Measurements from ENCODE around the gene UBE3B.
A peak's percentile ranks its signal among the peaks of the same experiment; 100 is the strongest.
"Not testable (repeated sequence)": the region's sequence is repeated elsewhere in the genome, so short reads cannot be mapped to it uniquely, and the experiment has no call there.

Gene UBE3B, protein sequence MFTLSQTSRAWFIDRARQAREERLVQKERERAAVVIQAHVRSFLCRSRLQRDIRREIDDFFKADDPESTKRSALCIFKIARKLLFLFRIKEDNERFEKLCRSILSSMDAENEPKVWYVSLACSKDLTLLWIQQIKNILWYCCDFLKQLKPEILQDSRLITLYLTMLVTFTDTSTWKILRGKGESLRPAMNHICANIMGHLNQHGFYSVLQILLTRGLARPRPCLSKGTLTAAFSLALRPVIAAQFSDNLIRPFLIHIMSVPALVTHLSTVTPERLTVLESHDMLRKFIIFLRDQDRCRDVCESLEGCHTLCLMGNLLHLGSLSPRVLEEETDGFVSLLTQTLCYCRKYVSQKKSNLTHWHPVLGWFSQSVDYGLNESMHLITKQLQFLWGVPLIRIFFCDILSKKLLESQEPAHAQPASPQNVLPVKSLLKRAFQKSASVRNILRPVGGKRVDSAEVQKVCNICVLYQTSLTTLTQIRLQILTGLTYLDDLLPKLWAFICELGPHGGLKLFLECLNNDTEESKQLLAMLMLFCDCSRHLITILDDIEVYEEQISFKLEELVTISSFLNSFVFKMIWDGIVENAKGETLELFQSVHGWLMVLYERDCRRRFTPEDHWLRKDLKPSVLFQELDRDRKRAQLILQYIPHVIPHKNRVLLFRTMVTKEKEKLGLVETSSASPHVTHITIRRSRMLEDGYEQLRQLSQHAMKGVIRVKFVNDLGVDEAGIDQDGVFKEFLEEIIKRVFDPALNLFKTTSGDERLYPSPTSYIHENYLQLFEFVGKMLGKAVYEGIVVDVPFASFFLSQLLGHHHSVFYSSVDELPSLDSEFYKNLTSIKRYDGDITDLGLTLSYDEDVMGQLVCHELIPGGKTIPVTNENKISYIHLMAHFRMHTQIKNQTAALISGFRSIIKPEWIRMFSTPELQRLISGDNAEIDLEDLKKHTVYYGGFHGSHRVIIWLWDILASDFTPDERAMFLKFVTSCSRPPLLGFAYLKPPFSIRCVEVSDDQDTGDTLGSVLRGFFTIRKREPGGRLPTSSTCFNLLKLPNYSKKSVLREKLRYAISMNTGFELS

GRCh38 chr12:109477185-109477962 is at the start of gene UBE3B, which contains the start of gene KCTD10:
Gene UBE3B, plus strand, starts transcription at chr12:109477634. Its CDS starts 5,918 bp downstream, at chr12:109483552.
Gene KCTD10, minus strand, starts transcription at chr12:109477300. Its CDS starts 38 bp downstream, at chr12:109477262.
- peak; percentile 84 for DNase-seq (ENCODE audit: low spot score)

GRCh38 chr12:109428037-109428629 is 49.3 kb upstream of the UBE3B start:
- DNase-seq (ENCODE audit: low spot score): peak; percentile 87

GRCh38 chr12:109428804-109429203 is 48.6 kb upstream of the UBE3B start:
- not testable (repeated sequence) for DNase-seq (ENCODE audit: low spot score)

DNA sequence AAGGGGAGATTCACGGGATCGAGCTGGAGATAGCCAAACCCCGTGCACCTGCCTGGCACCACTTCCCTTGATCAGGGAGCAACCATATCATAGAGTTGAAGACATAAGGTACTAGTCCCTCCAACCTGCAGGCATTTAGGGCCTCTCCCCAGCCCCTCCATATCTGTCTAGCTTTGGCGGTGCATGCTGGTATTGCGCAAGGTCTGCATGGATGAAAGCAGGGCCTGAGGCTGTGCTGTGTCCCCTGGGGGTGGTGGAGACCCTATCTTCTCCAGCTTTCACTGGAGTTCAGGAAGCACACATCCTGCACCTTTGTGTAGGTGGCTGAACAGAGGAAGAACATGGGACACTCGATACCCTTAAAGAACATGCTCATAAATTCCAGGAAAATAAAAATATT is 47.2 kb upstream of the UBE3B start:
- no peak for DNase-seq (ENCODE audit: low spot score)

- DNase-seq (ENCODE audit: low spot score): no peak
Measured at GRCh38 chr12:109432431-109432830, 45.0 kb upstream of the UBE3B start.

DNA sequence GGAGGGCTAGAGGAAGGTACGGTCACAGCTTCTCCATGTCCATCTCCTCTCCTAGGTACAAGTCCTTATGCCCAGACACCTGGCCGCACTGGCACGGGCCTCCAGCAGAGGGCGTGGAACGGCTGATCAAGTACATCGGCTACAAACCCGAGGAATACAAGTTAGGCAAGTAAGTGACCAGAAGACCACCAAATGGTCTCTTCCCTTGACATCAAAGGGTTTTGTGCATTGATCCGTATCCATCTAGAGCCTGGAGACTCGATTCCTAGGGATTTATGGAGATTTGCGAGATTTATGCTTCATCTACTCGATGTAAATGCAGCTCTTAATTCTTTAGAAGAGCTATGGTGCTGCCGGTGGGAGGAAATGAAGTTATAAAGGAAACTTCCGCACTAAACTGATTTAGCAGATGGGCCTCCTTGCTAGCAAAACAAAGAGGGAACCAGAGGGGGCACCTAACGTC is 44.6 kb upstream of the UBE3B start:
- peak; percentile 61 for DNase-seq (ENCODE audit: low spot score)

DNA sequence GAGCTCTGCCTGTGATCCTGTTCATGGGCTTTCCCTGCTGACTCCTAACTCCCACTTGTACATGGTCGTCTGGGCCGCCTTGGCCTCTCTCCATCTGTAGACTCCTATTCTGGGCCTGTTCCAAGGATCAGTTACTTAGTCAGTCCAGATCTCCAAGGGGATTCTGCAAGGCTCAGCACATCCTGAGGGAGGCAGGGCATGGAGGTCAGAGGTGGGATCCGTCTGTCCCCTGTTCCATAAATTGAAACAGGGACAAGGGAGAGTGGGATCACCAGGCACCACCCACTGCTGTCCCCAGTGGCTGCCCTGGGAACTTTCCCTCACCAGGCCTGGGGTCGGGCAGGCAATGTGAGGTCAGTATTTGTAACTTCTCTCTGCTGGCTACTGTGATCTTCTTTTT is 43.8 kb upstream of the UBE3B start:
- DNase-seq (ENCODE audit: low spot score): no peak

DNA sequence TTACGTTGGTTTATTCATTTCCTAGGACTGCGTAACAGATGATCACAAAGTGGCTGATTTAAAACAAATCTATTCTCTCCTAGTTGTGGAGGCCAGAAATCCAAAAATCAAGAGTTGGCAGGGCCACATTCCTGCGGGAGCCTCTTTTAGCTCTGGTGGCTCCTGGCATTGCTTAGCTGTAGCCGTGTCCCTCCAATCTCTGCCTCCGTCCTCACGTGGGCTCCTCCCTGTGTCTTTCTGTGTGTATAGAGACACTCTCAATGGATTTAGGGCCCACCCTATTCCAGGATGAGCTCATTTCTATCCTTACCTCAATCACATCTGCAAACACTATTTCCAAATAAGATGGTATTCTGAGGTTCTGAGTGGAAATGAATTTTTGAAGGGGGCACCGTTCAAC is 42.9 kb upstream of the UBE3B start:
- DNase-seq (ENCODE audit: low spot score): no peak

DNA sequence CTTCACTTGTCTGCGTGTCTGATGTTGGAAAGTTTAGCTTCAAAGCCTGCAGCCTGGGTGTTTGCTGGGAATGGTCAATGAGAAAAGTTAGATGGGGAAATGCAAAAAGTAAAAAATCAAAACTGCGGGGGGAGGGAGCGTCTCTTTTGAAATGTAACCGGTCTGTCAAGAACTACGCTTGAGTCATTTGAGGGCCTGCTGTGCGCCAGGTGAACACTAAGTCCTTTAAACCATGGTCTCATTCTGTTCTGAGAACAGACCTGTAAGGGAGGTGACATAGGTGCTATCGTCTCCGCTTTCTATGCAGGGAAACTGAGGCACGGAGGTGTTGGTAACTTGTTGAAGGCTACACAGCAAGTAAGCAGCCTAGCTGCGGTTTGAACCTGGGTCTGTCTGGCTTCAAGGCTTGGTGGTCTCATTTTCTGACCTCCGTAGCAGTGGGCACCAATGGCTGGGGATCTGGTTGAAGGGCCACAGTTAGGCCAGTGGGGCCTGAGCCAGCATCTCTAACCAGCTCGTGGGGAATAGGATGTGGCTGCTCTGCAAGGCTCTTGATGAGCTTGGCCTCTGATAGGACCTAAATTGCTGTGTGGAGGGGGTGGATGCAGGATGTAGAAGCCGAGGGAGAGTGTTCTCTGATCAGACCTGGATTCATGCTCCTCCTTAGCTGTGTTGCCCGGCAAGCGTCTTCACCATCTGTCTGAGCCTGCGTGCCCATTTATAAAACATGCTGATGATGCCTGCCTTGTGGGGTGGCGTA is 41.8 kb upstream of the UBE3B start:
- DNase-seq (ENCODE audit: low spot score): no peak

DNA sequence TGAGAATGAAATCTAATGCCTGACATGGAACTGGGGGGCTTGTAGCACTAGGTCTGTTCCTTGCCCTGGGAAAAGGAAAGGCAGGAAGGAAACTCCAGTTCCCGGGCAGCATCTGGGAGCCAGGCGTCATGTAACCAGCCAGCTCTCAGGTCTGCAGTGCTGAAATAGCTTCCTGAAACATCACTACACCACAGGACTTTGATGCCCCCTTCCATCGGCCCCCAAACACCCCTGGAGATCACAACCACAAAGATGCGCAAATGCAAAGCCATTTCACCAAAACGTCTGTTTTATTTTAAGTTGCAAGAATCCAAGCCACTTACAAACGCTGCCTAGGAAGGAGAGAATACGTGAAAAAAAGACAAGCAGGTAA is 41.3 kb upstream of the UBE3B start:
- DNase-seq (ENCODE audit: low spot score): no peak

GRCh38 chr12:109439181-109439580 is 38.3 kb upstream of the UBE3B start:
- DNase-seq (ENCODE audit: low spot score): no peak

DNA sequence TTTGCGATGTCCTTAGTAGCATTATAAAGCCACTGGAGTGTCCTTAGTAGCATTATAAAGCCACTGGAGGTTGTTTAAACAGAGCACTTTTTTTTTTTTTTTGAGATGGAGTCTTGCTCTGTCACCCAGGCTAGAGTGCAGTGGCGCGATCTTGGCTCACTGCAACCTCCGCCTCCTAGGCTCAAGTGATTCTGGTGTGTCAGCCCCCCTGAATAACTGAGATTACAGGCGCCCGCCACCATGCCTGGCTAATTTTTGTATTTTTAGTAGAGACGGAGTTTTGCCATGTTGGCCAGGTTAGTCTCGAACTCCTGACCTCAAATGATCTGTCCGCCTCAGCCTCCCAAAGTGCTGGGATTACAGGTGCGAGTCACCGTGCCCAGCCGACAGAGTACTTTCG is 37.5 kb upstream of the UBE3B start:
- not testable (repeated sequence) for DNase-seq (ENCODE audit: low spot score)

DNA sequence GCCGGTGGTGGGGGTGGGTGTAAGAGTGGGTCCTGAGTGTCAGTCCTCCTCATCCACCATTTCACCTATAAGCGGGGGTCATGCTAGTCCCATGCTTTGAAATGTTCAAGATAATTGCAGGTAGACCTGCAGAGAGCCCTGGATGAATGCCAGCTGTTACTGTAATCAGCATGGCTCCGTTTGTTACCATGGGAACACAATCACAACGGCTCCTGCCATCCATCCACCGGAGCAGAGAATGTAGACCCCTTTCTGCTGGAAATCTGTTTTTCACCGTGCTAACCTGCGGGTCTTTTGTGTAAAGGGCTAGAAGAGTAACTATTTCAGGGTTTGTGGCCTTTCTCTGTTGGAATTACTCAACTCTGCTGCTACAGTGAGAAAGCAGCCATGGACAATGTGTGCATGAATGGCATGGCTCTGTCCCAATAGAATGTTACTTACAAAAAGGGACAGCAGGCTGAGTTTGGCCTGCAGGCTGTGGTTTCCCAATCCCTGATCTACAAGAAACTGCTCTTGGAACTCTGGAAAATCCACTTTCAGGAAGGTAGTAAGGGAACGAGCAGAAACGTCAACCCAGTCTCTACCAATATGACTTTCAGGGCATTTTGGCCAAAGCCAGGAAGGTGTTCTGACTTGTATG is 36.5 kb upstream of the UBE3B start:
- no peak for DNase-seq (ENCODE audit: low spot score)

GRCh38 chr12:109443794-109444193 is 33.6 kb upstream of the UBE3B start:
- no peak for DNase-seq (ENCODE audit: low spot score)

- no peak for DNase-seq (ENCODE audit: low spot score)
Measured at GRCh38 chr12:109444259-109444658, 33.2 kb upstream of the UBE3B start.

DNA sequence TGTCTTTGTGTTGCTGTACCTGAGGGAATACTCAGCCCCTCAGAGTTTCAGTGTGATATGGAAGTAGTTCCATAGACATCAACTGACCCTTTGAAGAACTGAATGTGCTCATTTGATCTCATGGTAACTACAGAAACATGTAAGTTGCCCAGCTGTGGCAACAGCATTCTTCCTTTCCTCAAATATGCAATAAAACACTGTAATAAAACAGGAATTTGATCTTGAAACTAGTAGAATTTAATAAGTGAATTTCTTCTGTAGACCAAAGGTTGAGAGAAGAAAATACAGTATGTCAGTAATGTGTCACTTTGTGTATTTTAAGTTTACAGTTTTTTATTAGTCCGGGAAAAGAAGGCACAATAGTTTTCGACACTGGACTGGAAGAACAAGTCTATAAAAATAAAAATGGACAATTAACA is 32.2 kb upstream of the UBE3B start:
- no peak for DNase-seq (ENCODE audit: low spot score)

DNA sequence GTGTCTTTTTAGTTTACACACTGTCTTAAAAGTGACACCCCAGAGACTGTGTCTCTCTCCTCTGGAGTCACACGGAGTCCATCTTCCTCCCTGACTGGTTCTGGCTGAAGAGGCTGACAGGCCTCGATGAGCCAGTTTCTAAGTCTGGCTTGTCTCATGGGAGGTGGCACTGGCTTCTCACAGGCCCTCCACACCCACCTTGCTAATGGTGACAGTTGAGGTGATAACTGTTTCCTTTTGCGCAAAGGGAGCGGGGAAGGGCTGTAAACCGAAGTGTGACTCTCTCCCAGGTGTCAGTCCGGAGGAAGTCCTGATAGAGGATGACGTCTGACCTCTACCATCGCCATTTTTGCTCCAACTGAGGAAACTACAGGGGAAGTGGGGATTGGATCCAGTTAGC is 30.6 kb upstream of the UBE3B start:
- DNase-seq (ENCODE audit: low spot score): no peak

GRCh38 chr12:109447482-109447881 is 30.0 kb upstream of the UBE3B start:
- DNase-seq (ENCODE audit: low spot score): no peak

DNA sequence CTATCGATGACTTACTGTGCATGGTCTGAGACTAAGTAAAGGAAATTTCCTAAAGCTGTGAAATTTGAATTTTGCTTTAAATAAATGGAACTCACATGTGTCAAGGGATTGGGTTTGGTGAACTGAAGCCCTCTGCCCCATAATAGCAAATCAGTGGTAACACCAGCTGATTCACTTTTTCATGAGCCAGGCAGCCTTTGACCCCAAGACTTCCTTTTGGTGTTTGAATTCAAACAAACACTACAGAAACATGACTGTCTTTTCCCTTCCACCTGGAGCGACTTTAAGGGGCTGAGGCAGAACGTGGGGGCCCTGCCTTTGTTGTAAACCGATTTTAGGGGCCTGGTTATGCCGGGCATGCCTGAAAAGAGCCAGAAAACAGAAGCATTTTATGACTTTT is 29.2 kb upstream of the UBE3B start:
- no peak for DNase-seq (ENCODE audit: low spot score)
